SIG-M5 treated with dmso at 0.1 percent for 504 hours (cell line): ENCODE results near the gene ADGRD1.

Source experiments
- DNase-seq: peaks from one replicate; lab custom pipeline; 2025; ENCODE audit not compliant: unreplicated experiment; lab: John Stamatoyannopoulos, UW

ADGRD1 gene

GRCh38 chr12:131088701-131089530, 135.2 kb downstream of the ADGRD1 start:
- no peak for DNase-seq

GRCh38 chr12:131089531-131090273, 136.0 kb downstream of the ADGRD1 start:
- no peak for DNase-seq

- peak; percentile 16 for DNase-seq
These were observed 136.8 kb downstream of the ADGRD1 start for GRCh38 chr12:131090274-131091210.

- DNase-seq: no peak
These were observed 137.8 kb downstream of the ADGRD1 start for GRCh38 chr12:131091413-131091975.

GRCh38 chr12:131091976-131092691, 138.4 kb downstream of the ADGRD1 start:
- DNase-seq: no peak

GRCh38 chr12:131092901-131093603, 139.3 kb downstream of the ADGRD1 start:
- DNase-seq: peak; percentile 84

- DNase-seq: no peak
These were observed 139.9 kb downstream of the ADGRD1 start for GRCh38 chr12:131093604-131093955.

- DNase-seq: no peak
These were observed 140.5 kb downstream of the ADGRD1 start for GRCh38 chr12:131093971-131094830.

GRCh38 chr12:131094831-131095805, 141.4 kb downstream of the ADGRD1 start:
- DNase-seq: no peak

- no peak for DNase-seq
These were observed 142.3 kb downstream of the ADGRD1 start for GRCh38 chr12:131095826-131096680.

GRCh38 chr12:131096681-131097181, 143.0 kb downstream of the ADGRD1 start:
- no peak for DNase-seq

- no peak for DNase-seq
These were observed 143.8 kb downstream of the ADGRD1 start for GRCh38 chr12:131097202-131098177.

GRCh38 chr12:131098178-131098981, 144.7 kb downstream of the ADGRD1 start:
- no peak for DNase-seq

- DNase-seq: no peak
These were observed 146.4 kb downstream of the ADGRD1 start for GRCh38 chr12:131100031-131100674.
